HL-60/S4 treated with retinoic acid at 250 ng/mL for 4 days and 3 days (cell line): ENCODE measurements around the gene CSN2.

Experiments used
- in situ Hi-C: fragments of 300-500 bp; cut with MboI; formaldehyde crosslinking; loops from 2 replicates; pipeline ENCODE4 v1.7.0; 2022; ENCODE audit warnings: low sequenced_read_pairs

Gene CSN2

GRCh38 chr4:69907151-69907550 is 58.4 kb downstream of the CSN2 start:
- in situ Hi-C loops: no loop called here
